GM19455 (cell line): ENCODE data around the gene CELSR2.
A peak's percentile ranks its signal among the peaks of the same experiment; 100 is the strongest.

Source experiments
- ATAC-seq: cut with Tn5 transposase; IDR thresholded peaks from one replicate; pipeline ENCODE4 v1.9.1; 2021; ENCODE audit not compliant: unreplicated experiment

CELSR2 gene

DNA sequence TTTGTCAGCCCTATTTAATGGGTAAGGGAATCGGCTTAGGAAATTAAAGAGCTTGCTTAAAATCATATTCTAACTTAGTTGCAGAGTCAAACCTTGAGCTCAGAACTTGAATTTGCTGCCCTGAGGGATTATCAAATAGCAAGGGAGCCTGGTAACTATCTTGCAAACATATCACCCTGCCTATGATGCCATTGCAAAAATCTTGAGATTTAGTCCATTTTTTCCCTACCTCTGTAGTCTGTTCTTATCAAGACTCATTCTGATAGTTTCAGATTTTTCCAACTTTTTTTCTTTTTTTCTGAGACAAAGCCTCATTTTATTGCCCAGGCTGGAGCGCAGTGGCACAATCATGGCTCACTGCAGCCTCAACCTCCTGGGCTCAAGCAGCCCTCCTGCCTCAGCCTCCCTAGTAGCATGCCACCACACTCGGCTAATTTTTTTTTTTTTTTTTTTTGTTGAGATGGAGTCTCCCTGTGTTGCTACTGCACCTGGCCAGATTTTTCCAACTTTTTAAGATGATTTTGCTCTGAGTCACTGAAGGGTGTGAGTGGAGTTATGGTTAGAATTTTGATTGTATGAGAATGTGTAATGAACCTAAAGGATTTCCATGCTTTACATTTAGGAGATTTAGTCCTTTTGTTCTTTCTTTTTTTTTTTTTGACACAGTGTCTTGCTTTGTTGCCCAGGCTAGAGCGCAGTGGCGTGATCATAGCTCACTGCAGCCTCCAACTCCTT lies 23.5 kb upstream of the CELSR2 start:
- no peak for ATAC-seq

DNA sequence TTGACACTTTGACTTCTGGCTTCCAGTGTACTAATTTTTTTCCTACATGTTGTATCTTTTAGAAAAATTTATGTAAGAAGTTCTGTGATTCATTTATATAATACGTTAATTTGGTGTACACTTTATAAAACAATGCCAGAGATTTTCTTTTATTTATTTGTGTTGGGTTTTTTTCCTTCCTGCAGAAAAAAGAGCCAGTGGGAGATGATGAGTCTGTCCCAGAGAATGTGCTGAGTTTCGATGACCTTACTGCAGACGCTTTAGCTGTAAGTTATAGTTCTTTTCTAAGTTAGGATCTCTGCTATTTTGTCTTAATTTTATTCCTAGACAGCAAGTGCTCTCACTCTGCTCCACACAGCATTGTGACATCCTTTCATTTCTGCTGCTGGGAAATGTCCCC lies 21.2 kb upstream of the CELSR2 start:
- no peak for ATAC-seq

DNA sequence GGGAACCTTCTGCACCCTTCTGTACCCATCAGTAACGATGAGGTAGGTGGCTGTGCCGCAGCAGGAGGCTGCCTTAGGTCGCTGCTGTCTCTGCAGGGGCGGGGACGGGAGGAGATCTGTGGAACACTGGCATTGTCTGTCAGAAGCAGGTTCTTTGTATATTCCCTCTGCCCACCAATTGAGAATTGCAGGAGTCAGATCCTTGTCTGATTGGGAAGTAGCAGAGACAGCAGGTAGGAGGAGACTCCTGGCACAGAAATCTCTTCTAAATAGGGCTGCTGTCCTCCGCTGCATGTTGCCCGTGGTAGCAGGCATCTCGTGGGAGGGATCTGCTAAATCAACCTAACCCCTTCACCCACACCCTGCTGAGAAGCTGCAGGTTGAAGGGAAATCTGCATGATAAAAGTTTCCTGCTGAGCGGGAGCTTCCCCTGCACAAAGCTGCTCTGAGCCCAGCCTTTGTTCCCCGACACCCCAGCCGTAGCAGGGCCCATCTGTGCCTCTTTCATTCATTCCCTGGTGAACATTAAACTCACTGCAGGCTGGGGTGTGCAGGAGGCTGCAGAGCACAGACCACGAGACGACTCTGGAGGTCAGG lies 19.7 kb upstream of the CELSR2 start:
- no peak for ATAC-seq

DNA sequence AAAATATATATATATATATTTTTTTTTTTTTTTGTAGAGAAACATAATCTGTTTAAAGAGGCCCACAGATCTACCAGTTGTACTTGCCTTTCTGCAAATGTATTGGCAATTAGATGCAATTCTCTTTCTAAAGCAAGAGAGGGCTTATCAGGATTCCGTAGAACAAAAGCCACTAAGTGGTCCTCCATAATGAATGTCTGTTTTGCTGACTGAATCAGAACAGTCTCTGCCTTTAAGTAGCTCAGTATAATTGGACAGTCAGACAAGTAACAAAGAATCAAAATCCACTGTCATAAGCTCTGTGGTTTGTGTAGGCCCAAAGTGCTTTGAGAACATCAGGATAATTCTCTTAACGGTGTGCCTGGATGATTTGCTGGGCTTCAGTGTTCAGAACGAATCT lies 18.3 kb upstream of the CELSR2 start:
- ATAC-seq = no peak

DNA sequence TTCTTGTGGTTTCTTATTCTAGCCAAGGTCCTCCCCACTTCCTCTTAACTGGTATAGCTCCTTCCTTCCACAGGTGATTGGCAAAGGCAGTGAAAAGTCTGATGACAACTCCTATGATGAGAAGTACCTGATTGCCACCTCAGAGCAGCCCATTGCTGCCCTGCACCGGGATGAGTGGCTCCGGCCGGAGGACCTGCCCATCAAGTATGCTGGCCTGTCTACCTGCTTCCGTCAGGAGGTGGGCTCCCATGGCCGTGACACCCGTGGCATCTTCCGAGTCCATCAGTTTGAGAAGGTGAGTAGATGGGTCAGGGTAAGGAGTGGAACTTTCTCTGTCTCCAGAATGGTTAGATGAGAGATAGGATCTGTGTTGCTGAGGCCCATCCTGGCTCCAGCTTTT lies 14.2 kb upstream of the CELSR2 start:
- ATAC-seq = no peak

DNA sequence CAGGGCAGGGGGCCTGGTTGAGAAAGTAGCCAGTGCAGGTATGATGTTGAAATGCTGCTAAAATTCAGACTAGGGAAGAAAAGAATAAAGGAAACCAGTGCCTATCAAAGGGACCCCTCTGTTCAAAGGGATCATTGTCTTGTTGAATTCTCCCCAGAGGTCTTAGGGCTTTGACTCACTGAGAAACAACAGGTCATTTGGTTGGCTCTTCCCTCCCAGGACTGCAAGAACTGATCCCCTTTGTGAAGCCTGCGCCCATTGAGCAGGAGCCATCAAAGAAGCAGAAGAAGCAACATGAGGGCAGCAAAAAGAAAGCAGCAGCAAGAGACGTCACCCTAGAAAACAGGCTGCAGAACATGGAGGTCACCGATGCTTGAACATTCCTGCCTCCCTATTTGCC lies 11.8 kb upstream of the CELSR2 start:
- no peak for ATAC-seq

DNA sequence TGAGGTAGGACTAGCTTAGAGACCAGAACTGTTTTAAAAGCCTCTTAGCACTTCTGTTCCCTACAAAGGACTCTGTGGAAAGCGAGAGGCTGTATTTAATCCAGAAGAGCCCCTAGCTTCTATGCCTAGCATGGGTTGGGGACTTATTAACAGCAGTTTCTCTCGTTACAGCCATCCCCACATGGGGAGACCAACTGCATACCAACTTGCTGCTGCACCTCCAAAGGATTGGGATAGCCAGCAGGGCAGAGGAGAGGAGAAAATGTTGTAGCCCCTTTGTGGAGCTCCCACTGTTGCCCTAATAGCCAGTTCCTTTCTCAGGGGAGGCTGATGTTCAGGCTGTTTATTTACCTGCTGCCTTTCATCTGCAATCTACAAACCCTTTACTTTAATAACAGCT lies 11.0 kb upstream of the CELSR2 start:
- no peak for ATAC-seq

DNA sequence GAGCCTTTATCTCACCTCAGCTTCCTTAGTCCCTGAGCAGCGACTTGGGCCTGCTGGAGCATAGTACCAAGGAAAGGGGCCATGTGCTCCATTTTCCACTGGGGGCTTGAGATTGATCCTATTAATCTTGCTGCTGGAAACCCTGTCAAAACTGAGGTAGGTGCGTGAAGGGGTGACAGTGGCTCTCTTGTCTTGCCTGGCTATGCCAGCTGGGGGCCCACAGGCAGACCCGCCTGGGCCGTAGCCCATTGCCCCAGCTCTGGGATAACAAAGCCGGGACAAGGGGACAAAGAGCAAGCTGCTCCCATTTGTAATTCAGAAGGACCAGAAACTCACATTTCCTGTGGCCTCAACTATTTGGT lies 10.3 kb upstream of the CELSR2 start:
- no peak for ATAC-seq

DNA sequence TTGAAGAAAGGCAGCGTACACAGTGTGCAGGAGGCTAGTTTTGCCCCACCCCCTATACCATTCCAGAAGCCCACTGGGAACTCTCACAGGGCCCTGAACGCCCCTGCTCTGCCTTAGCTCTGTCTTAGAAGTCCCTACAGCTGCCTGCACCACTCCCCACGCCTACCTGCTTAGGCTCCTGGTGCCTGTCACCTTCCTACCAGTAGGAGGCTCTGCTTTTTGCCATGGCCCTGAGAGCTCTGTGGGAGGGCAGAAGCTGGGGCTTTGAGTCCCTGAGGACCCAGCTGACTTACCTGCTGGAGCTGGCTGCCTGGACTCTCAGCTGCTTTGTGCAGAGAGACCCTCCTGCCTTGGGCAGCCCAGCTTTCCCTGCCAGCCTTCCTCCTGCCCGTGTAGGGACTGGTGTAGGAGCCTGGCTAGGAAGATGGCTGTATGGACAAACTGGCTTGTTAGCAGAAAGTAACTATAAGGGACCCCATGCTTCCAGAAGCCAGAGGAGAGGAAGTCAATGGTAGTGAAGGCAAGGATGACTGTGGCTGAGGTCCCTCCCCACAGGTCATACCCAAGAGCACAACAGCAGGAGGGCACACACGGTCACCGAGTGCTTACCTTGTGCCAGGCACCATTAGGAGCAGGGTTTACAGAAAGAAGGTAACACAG lies 9.8 kb upstream of the CELSR2 start:
- peak; percentile 49 for ATAC-seq

DNA sequence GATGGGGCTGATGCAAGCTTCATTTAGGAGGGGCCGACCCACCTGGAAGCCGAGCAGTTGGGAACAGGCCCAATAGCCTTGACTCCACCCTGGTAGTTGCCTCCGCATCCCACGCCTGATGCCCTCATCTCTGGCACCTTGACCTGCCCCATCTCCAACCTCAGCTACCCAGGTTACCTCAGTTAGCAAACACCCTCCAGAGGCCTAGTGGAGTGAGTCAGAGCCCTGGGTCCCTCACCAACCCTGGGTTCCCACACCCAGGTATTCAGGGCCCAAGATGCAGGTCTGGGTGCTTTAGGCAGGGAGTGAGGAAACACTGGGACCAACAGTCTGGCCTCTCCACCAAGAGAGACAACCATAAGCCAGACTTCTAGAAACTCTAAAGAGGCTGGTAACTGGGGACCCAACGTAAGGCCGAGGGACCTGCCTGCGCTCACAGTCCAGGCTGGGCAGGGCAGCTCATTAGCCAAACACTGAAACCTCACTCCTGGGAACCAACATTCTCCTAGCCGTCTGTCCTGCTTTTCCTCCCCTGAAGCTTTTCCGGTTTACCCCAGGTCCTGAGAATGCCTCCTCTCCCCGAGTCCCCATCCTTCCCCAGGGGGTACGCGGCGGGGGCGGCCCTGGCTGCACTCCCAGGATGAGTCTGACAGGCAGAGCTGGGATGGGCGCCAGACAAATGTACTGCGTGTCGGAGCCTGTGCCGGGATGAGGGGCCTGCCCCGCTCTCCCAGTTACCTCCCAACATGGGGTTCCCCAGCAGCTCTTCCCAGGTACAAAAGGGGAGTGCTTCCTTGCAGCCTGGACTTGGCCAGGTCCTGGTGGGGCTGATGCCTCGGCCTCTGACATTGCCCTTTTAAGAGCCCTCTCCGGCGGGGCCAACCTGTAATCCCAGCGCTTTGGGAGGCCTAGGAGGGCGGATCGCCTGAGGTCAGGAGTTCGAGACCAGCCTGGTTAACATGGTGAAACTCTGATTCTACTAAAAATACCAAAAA lies 8.9 kb upstream of the CELSR2 start:
- no peak for ATAC-seq

DNA sequence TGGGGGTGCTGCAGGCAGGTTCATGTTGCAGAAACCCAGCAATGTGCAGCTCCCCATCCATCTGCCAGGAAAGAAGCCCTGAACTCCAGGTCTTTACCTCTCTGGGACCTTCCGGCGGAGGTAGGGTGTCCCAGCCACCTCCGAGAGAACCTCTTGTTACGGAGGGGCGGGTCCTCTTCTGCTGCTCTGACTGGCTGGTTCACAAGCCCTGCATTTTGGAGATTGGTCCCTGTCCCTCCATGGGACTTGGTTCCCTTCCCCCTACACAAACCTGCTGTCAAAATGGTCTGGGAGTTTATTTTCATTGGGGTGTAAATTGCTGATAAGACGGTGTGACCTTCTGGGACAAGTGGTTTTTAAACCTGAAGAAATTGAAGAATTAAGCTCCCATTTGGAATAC lies 8.0 kb upstream of the CELSR2 start:
- no peak for ATAC-seq

DNA sequence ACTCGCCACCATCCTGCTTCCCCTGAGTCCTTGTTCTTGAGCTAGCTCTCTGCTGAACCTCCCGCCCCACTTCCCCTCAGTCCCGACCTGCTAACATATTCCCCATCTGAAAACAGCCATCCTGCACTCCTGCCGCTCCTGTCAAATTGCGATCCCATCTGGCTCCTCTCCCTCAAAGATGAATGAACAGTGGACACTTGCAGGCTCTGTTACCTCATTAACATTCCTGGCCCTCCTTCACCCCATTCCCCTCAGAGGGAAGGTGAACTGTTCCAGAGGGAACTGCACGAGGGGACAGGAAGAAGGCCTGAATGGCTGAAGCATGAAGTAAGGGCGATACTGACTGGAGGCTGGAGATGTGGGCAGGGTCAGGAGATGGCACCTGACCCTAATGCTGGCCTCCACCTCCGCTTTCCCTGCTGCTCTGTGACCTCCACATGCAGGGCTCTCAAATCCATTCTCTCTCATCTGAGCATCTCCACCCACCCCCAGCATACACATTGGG lies 7.4 kb upstream of the CELSR2 start:
- no peak for ATAC-seq

DNA sequence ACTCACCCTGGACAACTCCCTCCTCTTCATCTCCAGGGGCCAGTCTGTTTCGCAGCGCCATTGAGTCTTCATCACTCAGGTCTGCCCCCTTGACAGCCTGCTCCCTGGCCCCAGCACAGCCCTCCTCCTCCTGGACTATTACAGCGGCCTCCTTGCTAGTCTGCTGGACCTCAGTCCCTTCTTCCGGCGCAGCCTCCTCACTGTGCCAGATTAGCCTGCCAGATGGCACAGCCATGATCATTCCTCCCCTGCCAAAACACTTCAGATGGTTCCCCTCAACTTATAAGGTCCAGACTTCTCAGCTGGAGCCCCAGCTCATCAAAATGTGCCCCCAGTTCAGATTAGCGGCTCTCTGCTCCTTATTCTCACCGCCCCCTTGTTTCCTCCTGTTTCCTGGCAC lies 7.0 kb upstream of the CELSR2 start:
- no peak for ATAC-seq

DNA sequence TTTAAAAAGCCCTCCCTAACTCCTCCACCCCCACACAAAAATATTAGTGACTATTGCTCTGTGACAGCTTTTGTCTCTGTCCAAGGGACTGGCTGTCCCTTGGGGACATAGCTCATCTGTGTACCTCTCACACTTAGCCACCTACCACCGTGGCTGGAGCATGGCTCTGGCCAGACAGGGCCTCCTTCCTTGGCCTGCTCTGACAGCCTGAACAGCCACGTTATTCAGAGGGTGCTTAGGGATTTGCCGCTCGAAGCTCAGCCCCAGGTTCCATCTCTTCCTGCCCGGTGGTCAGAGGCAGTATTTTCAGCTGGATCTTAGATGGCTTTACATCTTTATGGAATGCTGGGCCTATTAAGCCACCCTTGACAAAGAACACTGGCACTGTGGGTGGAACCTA lies 6.1 kb upstream of the CELSR2 start:
- ATAC-seq = no peak

DNA sequence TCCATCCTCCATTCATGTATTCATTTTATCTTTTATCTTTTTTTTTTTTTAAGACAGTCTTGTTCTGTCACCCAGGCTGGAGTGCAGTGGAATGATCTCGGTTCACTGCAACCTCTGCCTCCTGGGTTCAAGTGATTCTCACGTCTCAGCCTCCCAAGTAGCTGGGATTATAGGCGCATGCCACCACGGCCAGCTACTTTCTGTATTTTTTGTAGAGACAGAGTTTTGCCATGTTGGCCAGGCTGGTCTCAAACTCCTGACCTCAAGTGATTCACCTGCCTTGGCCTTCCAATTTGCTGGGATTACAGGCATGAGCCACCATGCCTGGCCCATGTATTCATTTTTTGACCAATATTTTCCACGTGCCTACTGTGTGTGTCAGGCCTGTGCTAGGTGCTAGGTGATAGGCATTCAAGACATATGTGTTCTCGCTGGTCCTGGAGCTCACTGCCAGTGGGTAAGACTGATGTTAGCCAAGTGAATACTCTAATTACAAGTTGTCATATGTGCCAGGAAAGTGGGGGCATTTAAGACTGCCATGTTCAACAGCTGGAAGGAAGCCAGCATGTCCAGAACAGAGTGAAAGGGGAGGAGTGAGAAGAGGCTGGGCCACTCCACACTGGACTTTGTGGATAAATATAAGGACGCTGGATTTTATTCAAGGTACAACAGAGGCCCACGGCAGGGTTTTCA lies 5.3 kb upstream of the CELSR2 start:
- no peak for ATAC-seq

DNA sequence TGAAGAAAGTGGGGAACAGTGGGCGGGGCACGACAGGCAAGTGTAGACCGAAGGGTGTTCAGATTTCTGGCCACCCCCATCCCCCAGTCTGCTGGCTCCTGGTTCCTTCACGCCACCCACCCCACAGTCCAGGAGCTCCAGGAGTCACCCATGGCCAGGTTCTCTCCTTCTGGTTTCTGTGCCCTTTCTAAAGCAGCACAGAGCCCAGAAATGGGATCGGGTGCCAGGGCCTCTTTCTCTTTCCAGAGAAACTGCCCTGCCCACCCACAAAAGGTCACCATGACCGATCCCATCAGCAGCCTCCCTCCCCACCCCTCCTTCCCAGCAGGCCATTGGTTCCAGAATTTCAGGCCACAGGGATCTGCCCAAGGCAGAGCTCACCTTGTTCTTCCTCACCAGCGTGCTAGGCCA lies 3.2 kb upstream of the CELSR2 start:
- ATAC-seq = no peak

DNA sequence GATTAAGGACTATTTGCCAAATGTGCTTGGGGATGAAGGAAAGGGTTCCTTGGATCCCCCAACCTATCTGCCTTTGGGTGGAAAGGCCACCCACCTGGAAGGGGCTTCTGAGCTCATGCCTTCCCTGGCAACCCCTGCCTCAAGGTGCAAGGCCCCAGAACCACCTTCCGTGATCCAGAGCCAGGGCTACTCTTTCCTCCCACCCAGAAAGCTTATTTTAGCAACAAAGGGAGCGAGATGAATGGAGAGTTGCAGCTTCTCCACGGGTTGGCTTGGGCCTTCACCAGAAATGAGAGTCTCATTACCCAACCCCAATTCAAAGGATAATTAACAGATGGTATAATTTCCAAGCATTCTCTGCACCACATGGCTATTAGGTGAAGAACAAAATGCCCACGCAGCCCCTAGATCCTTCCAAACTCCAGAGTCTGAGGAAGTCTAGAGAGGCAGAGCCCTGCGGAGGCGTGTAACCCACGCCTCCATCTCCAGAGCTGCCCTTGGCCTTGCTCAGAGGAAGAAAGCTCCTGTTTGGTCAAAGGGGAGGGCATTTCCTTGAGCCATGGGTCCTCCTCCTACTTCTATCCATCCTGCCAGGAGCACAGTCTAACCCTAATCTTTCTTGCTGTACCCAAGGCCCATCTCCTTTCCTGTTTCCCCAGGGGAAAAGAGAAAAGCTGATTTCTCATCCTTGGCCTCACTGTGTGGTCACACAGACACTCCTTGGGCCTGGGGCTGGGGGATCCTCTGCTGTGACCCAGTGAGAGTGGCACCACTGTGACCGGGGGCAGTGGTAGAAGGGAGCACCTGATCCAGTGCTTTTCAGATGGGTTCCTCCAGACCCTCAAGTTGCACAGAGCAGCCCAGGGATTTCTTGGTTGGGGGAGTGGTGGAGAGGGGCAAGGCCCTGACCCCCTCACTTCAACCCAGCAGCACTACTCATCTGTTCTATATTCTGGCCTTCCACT lies 1.7 kb upstream of the CELSR2 start:
- ATAC-seq = no peak

DNA sequence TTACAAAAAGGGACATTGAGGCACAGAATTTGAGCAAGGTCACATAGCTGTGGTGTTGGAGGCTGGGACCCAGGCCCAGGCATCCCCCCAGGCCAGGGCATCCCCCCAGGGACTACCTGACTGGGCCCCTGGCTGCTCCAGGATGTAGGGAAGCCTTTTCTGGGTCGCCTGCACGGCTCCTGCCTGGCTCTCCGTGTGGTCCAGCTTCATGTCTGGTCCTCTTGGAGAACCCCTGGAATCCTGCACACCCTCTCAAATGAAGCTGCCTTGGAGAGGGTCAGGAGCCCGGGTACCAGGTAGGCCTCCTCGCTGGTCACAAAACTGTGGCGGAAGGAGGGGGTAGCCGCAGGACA lies 919 bp upstream of the CELSR2 start:
- no peak for ATAC-seq

DNA sequence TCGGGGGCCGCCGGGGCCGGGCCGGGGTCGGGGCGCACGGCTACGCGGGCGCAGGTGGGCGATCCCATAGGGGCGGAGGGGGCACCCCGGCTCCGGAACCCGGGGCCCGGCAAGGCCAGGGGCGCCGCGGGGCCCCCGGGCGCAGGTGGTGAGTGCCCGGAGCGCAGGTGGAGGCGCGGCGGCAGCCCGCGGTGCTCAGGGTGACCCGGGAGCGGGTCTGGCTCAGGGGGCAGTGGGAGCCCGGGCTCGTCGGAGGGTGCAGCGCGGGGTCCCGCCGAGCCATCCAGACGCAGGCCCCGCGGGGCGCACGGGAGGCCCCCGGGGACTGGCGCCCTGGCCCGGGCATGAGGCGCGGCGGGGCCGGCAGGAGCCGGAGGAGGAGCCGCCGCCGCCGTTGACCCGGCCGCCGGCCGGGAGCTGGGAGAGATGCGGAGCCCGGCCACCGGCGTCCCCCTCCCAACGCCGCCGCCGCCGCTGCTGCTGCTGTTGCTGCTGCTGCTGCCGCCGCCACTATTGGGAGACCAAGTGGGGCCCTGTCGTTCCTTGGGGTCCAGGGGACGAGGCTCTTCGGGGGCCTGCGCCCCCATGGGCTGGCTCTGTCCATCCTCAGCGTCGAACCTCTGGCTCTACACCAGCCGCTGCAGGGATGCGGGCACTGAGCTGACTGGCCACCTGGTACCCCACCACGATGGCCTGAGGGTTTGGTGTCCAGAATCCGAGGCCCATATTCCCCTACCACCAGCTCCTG lies 489 bp downstream of the CELSR2 start:
- ATAC-seq = peak; percentile 39
